ENCODE data around the gene ALOX12B. TPM values are rescaled to one million over a fixed set of nuclear protein-coding genes. Genes with fewer than 3 reads are reported as not detected.
"Not testable (repeated sequence)": the region's sequence is repeated elsewhere in the genome, so short reads cannot be mapped to it uniquely, and the experiment has no call there.

Gene ALOX12B
- polyA plus RNA-seq, 3 donors from 2014 or later = 0.17 TPM; not detected in 2

- peaks cover 0 to 10% (median 9%) of the 10 kb centered on the region in 3 donors for H3K27me3 Mint-ChIP-seq (ENCODE audit: low read depth in 3 of 3)
- H3K27ac Mint-ChIP-seq = no peak overlapping the region
- peaks cover 3 to 5% of the 10 kb centered on the region in 2 donors for H3K4me1 Mint-ChIP-seq
- H3K9me3 Mint-ChIP-seq = no peaks in the 10 kb centered on the region
- no peak for DNase-seq
- H3K4me3 Mint-ChIP-seq = no peak overlapping the region
- no peaks in the 10 kb centered on the region for H3K36me3 Mint-ChIP-seq
Measured at GRCh38 chr17:8089728-8090127, 2.2 kb upstream of the ALOX12B start.

DNA sequence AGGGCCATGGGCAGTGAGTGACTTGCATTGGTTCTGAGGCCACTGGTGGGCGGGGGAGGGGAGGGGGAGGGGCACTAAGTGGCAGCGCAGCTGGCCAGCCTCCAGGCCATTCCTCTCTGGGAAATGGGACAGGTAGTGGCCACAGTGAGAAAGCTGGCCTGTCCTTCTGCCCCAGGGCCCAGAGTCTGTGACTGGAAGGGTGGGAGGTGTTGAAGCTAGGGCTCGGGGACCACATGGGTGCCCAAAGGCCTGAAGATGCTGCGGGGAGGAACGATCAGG lies 375 bp upstream of the ALOX12B start:
- no peak for DNase-seq
- H3K36me3 Mint-ChIP-seq = no peaks in the 10 kb centered on the region
- H3K27me3 Mint-ChIP-seq (ENCODE audit: low read depth in 3 of 3) = peaks cover 0 to 10% (median 8%) of the 10 kb centered on the region in 3 donors
- no peak overlapping the region for H3K27ac Mint-ChIP-seq
- no peaks in the 10 kb centered on the region for H3K9me3 Mint-ChIP-seq
- no peak overlapping the region for H3K4me3 Mint-ChIP-seq
- no peaks in the 10 kb centered on the region for H3K4me1 Mint-ChIP-seq

DNA sequence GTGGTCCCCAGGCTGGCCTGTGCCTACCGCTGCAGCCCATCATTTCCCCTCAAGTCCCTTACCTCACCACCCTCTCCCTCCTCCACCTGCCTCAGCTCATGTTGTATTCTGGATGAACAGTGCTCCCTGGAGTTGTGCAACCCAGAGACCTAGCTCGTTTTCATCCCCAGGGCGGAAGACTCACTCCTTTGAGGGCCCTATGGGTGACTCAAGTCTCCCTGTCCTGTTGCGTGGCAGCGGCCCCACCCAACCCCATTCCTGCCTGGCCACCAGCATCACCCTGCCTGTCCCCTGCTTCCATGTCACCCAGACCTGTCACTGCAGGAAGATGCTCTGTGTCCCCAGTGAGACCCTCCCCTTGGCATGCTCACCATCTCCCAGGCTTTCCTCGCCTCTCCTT lies 3.3 kb downstream of the ALOX12B start:
- peaks cover 1 to 7% of the 10 kb centered on the region in 2 donors for H3K4me1 Mint-ChIP-seq
- H3K9me3 Mint-ChIP-seq = no peaks in the 10 kb centered on the region
- DNase-seq = no peak
- no peaks in the 10 kb centered on the region for H3K36me3 Mint-ChIP-seq
- peaks cover 2 to 8% (median 4%) of the 10 kb centered on the region in 3 donors for H3K27me3 Mint-ChIP-seq (ENCODE audit: low read depth in 3 of 3)
- H3K4me3 Mint-ChIP-seq = no peak overlapping the region
- H3K27ac Mint-ChIP-seq = no peak overlapping the region

- Mint-ChIP-seq H3K4me3 (no peak overlapping the region), H3K4me1 (peaks cover 5 to 10% of the 10 kb centered on the region in 2 donors)
- DNase-seq = no peak
Measured at GRCh38 chr17:8082292-8082691, 5.2 kb downstream of the ALOX12B start.

DNA sequence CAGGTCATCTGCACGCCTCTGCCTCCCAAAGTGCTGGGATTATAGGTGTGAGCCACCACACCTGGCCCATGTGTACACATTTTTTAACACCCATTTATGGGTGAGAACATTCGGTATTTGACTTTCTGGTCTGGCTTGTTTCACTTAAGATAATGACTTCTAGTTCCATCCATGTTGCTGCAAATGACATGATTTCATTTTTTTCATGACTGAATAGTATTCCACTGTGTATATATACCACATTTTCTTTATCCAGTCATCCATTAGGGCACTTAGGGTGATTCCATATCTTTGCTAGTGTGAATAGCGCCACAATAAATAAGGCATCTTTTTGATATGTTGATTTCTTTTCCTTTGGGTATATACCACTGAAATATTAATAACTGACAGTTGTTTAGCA lies 5.6 kb downstream of the ALOX12B start:
- no peak for DNase-seq
- peaks cover 2 to 6% (median 4%) of the 10 kb centered on the region in 3 donors for H3K27me3 Mint-ChIP-seq (ENCODE audit: low read depth in 3 of 3)
- no peaks in the 10 kb centered on the region for H3K36me3 Mint-ChIP-seq
- peaks cover 5 to 10% of the 10 kb centered on the region in 2 donors for H3K4me1 Mint-ChIP-seq
- no peaks in the 10 kb centered on the region for H3K9me3 Mint-ChIP-seq
- no peak overlapping the region for H3K27ac Mint-ChIP-seq
- H3K4me3 Mint-ChIP-seq = peak overlapping the region in 2 of 5 donors; percentile 18 to 32

More at GRCh38 chr17:8082292-8082691, 5.2 kb downstream of the ALOX12B start:
- H3K27ac Mint-ChIP-seq = no peak overlapping the region
- H3K27me3 Mint-ChIP-seq (ENCODE audit: low read depth in 3 of 3) = peaks cover 2 to 6% (median 3%) of the 10 kb centered on the region in 3 donors
- H3K36me3 Mint-ChIP-seq = no peaks in the 10 kb centered on the region
- H3K9me3 Mint-ChIP-seq = no peaks in the 10 kb centered on the region

DNA sequence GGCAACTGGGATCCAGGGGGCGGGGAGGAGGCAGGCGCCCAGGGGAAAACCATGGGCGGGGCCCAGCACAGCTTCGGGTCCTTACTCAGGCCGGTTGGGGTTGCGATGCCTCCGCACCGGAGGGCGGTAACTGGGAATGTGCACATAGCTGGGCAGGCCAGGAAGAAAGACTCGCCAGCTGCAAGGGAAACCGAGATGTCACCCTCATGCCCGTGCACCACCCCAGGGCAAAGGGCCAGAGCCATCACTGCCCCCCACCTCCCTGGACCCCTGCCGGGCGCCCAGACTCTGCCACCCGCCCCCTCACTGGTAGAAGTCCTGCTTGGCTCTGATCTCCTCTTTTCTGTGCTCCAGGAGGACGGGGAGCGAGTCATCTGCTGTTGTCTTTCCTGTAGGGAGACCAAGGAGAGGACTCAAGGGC lies 6.7 kb downstream of the ALOX12B start:
- no peaks in the 10 kb centered on the region for H3K9me3 Mint-ChIP-seq
- no peaks in the 10 kb centered on the region for H3K36me3 Mint-ChIP-seq
- no peak for DNase-seq
- H3K27me3 Mint-ChIP-seq (ENCODE audit: low read depth in 3 of 3) = peaks cover 2 to 3% (median 2%) of the 10 kb centered on the region in 3 donors
- no peak overlapping the region for H3K27ac Mint-ChIP-seq
- peaks cover 5 to 10% of the 10 kb centered on the region in 2 donors for H3K4me1 Mint-ChIP-seq
- H3K4me3 Mint-ChIP-seq = peak overlapping the region in 3 of 5 donors; percentile 33 to 90 (median 90)

GRCh38 chr17:8080208-8080798 lies 7.2 kb downstream of the ALOX12B start:
- H3K9me3 Mint-ChIP-seq = no peaks in the 10 kb centered on the region
- peak overlapping the region; percentile 86 to 94 (median 90) for H3K4me3 Mint-ChIP-seq
- H3K27me3 Mint-ChIP-seq (ENCODE audit: low read depth in 3 of 3) = peaks cover 2 to 3% (median 2%) of the 10 kb centered on the region in 3 donors
- peak overlapping the region in 1 of 6 donors; percentile 64 for H3K27ac Mint-ChIP-seq
- no peak for DNase-seq
- no peaks in the 10 kb centered on the region for H3K36me3 Mint-ChIP-seq
- peaks cover 5 to 10% of the 10 kb centered on the region in 2 donors for H3K4me1 Mint-ChIP-seq

DNA sequence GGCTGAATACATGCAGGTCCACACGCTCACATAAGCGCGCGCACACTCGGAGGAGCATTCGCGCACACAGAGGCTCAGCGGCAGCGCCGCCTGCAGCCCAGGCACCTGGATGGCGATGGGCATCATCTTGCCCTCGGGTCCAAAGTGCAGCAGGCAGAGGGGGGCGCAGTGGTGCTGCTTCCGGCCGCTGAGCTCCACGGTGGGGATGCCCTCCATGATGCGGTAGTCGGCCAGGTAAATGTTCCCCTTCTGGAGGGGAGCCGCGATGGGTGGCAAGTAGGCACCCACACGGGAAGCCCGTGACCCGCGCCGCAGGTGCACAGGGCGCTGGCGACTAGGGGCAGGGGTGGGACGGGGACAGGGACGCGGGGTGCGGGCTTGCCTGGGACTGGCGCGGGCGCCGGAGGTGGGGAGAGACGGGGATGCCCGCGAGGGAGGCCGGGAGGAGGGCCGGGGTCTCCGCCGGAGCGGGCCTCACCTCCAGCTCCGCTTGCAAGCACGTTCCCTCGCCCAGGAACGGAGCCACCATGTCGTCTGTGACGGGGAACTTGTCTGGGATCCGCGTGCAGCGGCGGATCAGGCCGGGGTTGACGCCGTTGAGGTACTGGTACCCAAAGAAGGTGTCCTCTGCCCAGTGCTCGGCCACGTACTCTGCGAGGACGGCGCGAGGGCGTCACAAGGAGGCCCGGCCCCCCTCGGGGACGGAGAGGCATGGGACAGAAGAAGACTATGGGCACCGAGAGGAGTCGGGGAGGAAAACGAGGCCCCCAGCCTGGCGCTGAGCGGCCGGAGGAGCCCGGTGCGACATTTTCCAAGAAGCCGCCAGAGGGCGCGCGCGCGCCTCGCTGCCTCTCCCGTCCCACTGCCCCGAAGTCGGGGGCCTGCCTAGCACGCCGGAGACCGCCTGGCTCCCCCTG lies 8.0 kb downstream of the ALOX12B start:
- Mint-ChIP-seq H3K36me3 (no peaks in the 10 kb centered on the region), H3K27ac (peak overlapping the region; percentile 29 to 88 (median 54)), H3K4me1 (peaks cover 5 to 11% of the 10 kb centered on the region in 2 donors)

DNA sequence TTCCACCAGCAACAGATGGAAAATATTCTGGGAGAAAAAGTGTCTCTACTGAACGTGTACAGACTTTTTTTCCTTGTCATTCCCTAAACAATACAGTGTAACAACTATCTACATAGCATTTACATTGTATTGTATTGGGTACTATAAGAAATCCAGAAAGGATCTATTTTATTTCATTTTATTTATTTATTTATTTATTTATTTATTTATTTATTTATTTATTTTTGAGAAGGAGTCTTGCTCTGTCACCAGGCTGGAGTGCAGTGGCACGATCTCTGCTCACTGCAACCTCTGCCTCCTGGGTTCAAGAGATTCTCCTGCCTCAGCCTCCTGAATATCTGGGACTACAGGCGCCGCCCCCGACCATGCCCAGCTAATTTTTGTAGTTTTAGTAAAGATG lies 9.6 kb downstream of the ALOX12B start:
- peaks cover 20 to 21% of the 10 kb centered on the region in 2 donors for H3K4me1 Mint-ChIP-seq
- peaks cover 8 to 13% (median 9%) of the 10 kb centered on the region in 3 donors for H3K27me3 Mint-ChIP-seq (ENCODE audit: low read depth in 3 of 3)
- H3K27ac Mint-ChIP-seq = peak overlapping the region in 1 of 6 donors; percentile 19
- H3K36me3 Mint-ChIP-seq, H3K9me3 Mint-ChIP-seq, DNase-seq: not testable (repeated sequence)
- H3K4me3 Mint-ChIP-seq = peak overlapping the region in 2 of 5 donors; percentile 7 to 35

More for the DNA sequence above, 8.0 kb downstream of the ALOX12B start:
- Mint-ChIP-seq H3K9me3 (no peaks in the 10 kb centered on the region), H3K4me3 (peak overlapping the region; percentile 86 to 94 (median 90)), H3K27me3 (ENCODE audit: low read depth in 3 of 3) (peaks cover 0 to 4% (median 4%) of the 10 kb centered on the region in 3 donors)
- DNase-seq = peak; percentile 71 to 78 (median 77)

DNA sequence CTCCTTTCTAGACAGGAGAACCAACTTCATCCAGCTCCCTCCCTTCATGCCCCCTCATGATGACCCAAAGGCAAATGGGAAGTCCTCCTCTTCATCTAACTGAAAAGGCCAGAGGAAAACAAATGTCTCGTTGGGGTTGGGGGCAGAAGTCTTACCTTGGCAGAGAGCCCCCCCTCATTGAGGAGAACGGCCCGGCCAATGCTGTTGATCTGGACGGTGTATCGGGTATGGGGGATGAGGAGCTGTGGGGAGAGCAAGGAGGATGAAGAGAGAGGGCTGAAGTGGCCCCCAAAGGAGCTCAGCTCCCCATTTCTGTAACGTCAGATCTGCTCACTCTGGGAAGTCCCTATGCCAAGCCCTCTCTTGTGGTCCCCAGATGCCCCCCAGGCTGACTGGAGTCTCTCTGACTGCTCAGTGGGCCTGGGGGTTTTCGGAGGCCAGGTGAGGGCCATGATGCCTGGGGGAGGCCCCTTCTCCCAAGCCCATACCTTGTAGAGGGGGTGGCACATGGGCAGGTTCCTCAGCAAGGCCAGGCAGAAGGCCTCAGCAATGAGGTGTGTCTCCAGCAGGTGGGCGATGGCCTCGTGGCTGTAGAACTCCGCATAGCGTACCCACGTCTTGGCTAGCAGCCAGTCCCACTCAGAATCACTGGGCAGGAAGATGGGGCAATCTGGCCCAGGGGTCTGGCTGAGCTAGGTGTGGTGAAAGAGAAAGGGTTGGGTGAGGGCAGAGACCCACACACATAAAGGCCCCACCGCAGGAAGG lies 10.8 kb downstream of the ALOX12B start:
- H3K27ac Mint-ChIP-seq = no peak overlapping the region
- no peaks in the 10 kb centered on the region for H3K9me3 Mint-ChIP-seq
- H3K4me1 Mint-ChIP-seq = peaks cover 26 to 27% of the 10 kb centered on the region in 2 donors
- peaks cover 8 to 21% (median 16%) of the 10 kb centered on the region in 3 donors for H3K27me3 Mint-ChIP-seq (ENCODE audit: low read depth in 3 of 3)
- DNase-seq = no peak
- no peak overlapping the region for H3K4me3 Mint-ChIP-seq
- H3K36me3 Mint-ChIP-seq = no peaks in the 10 kb centered on the region

GRCh38 chr17:8075574-8076342 lies 11.8 kb downstream of the ALOX12B start:
- Mint-ChIP-seq H3K4me3 (no peak overlapping the region), H3K27ac (no peak overlapping the region), H3K9me3 (peaks cover 0 to under 1% (median 0%) of the 10 kb centered on the region in 6 donors), H3K27me3 (ENCODE audit: low read depth in 3 of 3) (peaks cover 8 to 22% (median 22%) of the 10 kb centered on the region in 3 donors), H3K36me3 (no peaks in the 10 kb centered on the region), H3K4me1 (peaks cover 26 to 27% of the 10 kb centered on the region in 2 donors)
- no peak for DNase-seq

DNA sequence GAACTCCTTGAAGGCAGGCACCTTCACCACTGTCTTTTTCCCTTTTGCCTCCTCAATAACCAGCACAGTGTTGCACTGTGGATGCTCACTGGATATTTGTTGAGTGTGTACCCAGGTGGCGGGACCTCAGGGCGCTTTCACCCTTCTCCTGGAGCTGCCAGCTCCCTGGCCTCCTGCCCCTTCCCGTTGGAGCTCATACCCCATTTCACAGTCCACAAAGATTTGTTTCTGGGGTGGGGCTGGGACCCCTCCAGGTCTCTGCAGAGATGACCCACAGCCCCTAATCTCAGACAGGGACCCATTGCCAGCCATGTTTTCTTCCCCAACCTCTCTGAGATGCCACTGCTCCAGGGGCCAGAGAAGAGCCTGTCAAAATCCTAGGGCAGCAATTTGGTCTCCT lies 12.4 kb downstream of the ALOX12B start:
- DNase-seq = no peak
- Mint-ChIP-seq H3K36me3 (no peaks in the 10 kb centered on the region), H3K4me1 (peaks cover 25 to 27% of the 10 kb centered on the region in 2 donors), H3K9me3 (peaks cover 0 to 2% (median 0%) of the 10 kb centered on the region in 6 donors), H3K27me3 (ENCODE audit: low read depth in 3 of 3) (peaks cover 11 to 29% (median 23%) of the 10 kb centered on the region in 3 donors), H3K4me3 (peak overlapping the region in 1 of 5 donors; percentile 19), H3K27ac (peak overlapping the region in 1 of 6 donors; percentile 67)

DNA sequence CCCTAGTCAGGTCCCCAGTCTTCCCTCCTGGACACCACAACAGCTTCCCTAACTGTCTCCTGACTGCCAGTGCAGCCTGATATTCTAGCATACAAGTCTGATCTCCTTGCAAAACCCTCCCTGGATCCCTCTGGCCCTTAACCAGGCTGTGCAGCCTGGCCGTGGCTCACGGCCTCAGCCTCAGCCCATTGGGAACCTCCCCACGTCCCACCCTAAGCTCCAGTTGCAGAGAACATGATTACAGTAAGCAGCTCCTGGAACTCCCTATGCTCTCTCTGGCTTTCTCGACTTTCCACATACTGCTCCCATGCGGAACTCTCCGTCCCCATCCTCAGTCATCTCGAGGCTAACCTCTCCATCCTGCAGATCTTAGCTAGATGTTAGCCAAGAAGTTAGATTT lies 13.0 kb downstream of the ALOX12B start:
- Mint-ChIP-seq H3K27me3 (ENCODE audit: low read depth in 3 of 3) (peaks cover 10 to 29% (median 25%) of the 10 kb centered on the region in 3 donors), H3K9me3 (peaks cover 0 to 2% (median 0%) of the 10 kb centered on the region in 6 donors), H3K27ac (no peak overlapping the region), H3K36me3 (no peaks in the 10 kb centered on the region), H3K4me1 (peaks cover 21 to 27% of the 10 kb centered on the region in 2 donors), H3K4me3 (peak overlapping the region in 2 of 5 donors; percentile 19 to 28)
- no peak for DNase-seq
